ENCODE results near the gene APOB. TPM values are rescaled to one million over a fixed set of nuclear protein-coding genes. Genes with fewer than 3 reads are reported as not detected.
A peak's percentile ranks its signal among the peaks of the same experiment; 100 is the strongest.

The APOB gene
- total and polyA plus RNA-seq, 2 of the 13 experiments (the other 11 are each of a cell fraction or from before 2014, with no cell fraction given), result 1,569 to 2,515 TPM

DNA sequence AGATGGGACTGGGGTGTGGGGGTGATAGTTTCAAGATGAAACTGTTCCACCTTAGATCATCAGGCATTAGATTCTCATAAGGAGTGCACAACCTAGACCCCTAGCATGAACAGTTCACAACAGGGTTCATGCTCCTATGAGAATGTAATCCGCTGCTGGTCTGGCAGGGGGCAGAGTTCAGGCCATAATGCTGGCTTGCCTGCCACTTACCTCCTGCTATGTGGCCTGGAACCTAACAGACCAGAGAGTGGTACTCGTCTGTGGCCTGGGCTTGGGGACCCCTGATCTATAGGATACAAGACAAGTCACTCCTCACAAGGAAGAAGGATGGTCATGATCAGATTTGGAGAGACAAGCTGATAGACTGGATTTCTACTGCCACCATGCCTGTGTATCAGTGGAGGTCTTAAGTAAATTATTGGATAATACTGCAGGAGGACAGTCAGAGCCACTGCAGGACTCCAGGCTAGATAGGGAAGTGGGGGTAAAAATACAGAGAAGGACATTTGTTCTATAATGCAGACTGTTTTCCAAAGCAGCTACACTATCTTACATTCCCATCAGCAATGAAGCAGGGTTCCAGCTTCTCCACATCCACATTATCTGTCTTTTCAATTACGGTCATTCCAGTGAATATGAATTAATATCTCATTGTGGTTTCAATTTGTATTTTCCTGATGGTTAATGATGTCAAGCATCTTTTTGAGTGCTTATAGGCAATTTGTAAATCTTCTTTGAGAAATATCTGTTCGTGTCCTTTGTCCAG is 28.8 kb upstream of the APOB start (continued):
- TF ChIP-seq SMYD3 (CRISPR knock-in tag; IDR thresholded peaks at IDR 0.05) (no peak), ZNF296 (CRISPR knock-in tag; conservative IDR thresholded peaks at IDR 0.05) (no peak), SOX6 (IDR thresholded peaks at IDR 0.05) (no peak), SOX6 (CRISPR knock-in tag; IDR thresholded peaks at IDR 0.05) (peak; percentile 57; the same call in 1 of the 2 replicates), ZNF263 (CRISPR knock-in tag; IDR thresholded peaks at IDR 0.05) (no peak), HNF4A (CRISPR knock-in tag; IDR thresholded peaks at IDR 0.05) (peak; percentile 82), SRSF1 (optimal IDR thresholded peaks at IDR 0.05; ENCODE audit: low read depth, low read length) (no peak), REL (CRISPR knock-in tag; conservative IDR thresholded peaks at IDR 0.05) (no peak), ZSCAN29 (CRISPR knock-in tag; conservative IDR thresholded peaks at IDR 0.05) (no peak), ZNF552 (CRISPR knock-in tag; IDR thresholded peaks at IDR 0.05; ENCODE audit: borderline replicate concordance) (no peak), ZNF720 (CRISPR knock-in tag; IDR thresholded peaks at IDR 0.05) (no peak), RCOR2 (CRISPR knock-in tag; IDR thresholded peaks at IDR 0.05) (0 out of 2 replicates have a peak, but pooled peaks have one; percentile 16), RARG (CRISPR knock-in tag; IDR thresholded peaks at IDR 0.05; ENCODE audit: low read depth) (no peak), ZNF20 (CRISPR knock-in tag; IDR thresholded peaks at IDR 0.05) (no peak), ZNF670 (CRISPR knock-in tag; IDR thresholded peaks at IDR 0.05; ENCODE audit: borderline replicate concordance) (no peak), ZNF713 (CRISPR knock-in tag; IDR thresholded peaks at IDR 0.05) (no peak), NAIF1 (CRISPR knock-in tag; IDR thresholded peaks at IDR 0.05; ENCODE audit: borderline replicate concordance) (no peak), JUNB (CRISPR knock-in tag; IDR thresholded peaks at IDR 0.05; ENCODE audit: borderline replicate concordance) (no peak), ZMYM3 (CRISPR knock-in tag; IDR thresholded peaks at IDR 0.05) (peak; percentile 80), TAF1 (CRISPR knock-in tag; IDR thresholded peaks at IDR 0.05) (no peak), ZNF775 (CRISPR knock-in tag; IDR thresholded peaks at IDR 0.05; ENCODE audit: borderline replicate concordance) (no peak)
- TF ChIP-seq, protein P1, sequence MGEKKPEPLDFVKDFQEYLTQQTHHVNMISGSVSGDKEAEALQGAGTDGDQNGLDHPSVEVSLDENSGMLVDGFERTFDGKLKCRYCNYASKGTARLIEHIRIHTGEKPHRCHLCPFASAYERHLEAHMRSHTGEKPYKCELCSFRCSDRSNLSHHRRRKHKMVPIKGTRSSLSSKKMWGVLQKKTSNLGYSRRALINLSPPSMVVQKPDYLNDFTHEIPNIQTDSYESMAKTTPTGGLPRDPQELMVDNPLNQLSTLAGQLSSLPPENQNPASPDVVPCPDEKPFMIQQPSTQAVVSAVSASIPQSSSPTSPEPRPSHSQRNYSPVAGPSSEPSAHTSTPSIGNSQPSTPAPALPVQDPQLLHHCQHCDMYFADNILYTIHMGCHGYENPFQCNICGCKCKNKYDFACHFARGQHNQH (CRISPR knock-in tag; IDR thresholded peaks at IDR 0.05), result peak; percentile 50; the same call in 1 of the 2 replicates
- TF ChIP-seq, protein P2, sequence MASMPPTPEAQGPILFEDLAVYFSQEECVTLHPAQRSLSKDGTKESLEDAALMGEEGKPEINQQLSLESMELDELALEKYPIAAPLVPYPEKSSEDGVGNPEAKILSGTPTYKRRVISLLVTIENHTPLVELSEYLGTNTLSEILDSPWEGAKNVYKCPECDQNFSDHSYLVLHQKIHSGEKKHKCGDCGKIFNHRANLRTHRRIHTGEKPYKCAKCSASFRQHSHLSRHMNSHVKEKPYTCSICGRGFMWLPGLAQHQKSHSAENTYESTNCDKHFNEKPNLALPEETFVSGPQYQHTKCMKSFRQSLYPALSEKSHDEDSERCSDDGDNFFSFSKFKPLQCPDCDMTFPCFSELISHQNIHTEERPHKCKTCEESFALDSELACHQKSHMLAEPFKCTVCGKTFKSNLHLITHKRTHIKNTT (CRISPR knock-in tag; IDR thresholded peaks at IDR 0.05), result no peak
- TF ChIP-seq, protein P3, sequence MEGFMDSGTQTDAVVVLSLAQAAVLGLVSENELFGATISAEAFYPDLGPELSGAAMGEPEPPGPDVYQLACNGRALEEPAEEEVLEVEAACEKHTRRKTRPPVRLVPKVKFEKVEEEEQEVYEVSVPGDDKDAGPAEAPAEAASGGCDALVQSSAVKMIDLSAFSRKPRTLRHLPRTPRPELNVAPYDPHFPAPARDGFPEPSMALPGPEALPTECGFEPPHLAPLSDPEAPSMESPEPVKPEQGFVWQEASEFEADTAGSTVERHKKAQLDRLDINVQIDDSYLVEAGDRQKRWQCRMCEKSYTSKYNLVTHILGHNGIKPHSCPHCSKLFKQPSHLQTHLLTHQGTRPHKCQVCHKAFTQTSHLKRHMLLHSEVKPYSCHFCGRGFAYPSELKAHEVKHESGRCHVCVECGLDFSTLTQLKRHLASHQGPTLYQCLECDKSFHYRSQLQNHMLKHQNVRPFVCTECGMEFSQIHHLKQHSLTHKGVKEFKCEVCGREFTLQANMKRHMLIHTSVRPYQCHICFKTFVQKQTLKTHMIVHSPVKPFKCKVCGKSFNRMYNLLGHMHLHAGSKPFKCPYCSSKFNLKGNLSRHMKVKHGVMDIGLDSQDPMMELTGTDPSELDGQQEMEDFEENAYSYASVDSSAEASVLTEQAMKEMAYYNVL (CRISPR knock-in tag; IDR thresholded peaks at IDR 0.05; ENCODE audit: borderline replicate concordance), result peak; percentile 26; the same call in 1 of the 2 replicates
- TF ChIP-seq, protein P4, sequence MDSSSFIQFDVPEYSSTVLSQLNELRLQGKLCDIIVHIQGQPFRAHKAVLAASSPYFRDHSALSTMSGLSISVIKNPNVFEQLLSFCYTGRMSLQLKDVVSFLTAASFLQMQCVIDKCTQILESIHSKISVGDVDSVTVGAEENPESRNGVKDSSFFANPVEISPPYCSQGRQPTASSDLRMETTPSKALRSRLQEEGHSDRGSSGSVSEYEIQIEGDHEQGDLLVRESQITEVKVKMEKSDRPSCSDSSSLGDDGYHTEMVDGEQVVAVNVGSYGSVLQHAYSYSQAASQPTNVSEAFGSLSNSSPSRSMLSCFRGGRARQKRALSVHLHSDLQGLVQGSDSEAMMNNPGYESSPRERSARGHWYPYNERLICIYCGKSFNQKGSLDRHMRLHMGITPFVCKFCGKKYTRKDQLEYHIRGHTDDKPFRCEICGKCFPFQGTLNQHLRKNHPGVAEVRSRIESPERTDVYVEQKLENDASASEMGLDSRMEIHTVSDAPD (CRISPR knock-in tag; IDR thresholded peaks at IDR 0.05), result no peak

Data from HepG2 (cell line).